K562 (cell line): Measurements from ENCODE around the gene UBE2I. TPM values are rescaled to one million over a fixed set of nuclear protein-coding genes. Genes with fewer than 3 reads are reported as not detected.

ENCODE experiments used
- ASH1L ChIP-seq: fragments of 450-650 bp; IDR thresholded peaks from 2 replicates; pipeline ENCODE4 v1.6.1; 2018; ENCODE audit warnings: borderline replicate concordance, mild to moderate bottlenecking, low read depth; ENCODE audit not compliant: partially characterized antibody
- ATF3 ChIP-seq, 2 experiments: fragments of 450-650 bp in 1 of 2; sonication (generic) in 1 of 2; formaldehyde crosslinking in 1 of 2; IDR thresholded peaks in 1 of 2; conservative IDR thresholded peaks in 1 of 2; 2 replicates each; pipeline versions ENCODE4 v1.6.1 to v1.8.1; 2016 to 2023; ENCODE audit warnings: mild to moderate bottlenecking in 2 of 2, moderate library complexity in 2 of 2, inconsistent platforms in 1 of 2, missing genetic modification reagents in 1 of 2
- E2F3 ChIP-seq: fragments of 250-450 bp; sonication (Bioruptor Pico); IDR thresholded peaks from 2 replicates; pipeline ENCODE4 v1.4.0; 2020; ENCODE audit warnings: mild to moderate bottlenecking
- EWSR1 ChIP-seq: fragments of 450-650 bp; IDR thresholded peaks from 2 replicates; pipeline ENCODE4 v1.6.1; 2018; ENCODE audit warnings: borderline replicate concordance, mild to moderate bottlenecking, low read depth, moderate library complexity; ENCODE audit not compliant: partially characterized antibody
- MCM2 ChIP-seq: fragments of 450-650 bp; IDR thresholded peaks from 2 replicates; pipeline ENCODE4 v1.6.1; 2017; ENCODE audit warnings: low read depth, mild to moderate bottlenecking
- MTF1 ChIP-seq: fragments of 250-450 bp; sonication (Bioruptor Pico); IDR thresholded peaks from 2 replicates; pipeline ENCODE4 v1.9.0; 2021; ENCODE audit warnings: moderate library complexity, mild to moderate bottlenecking, inconsistent platforms, borderline replicate concordance
- NR2C1 ChIP-seq, 2 experiments: fragments of 450-650 bp; IDR thresholded peaks; 2 replicates each; pipeline ENCODE4 v1.6.1; 2017; ENCODE audit warnings: mild to moderate bottlenecking in 2 of 2, antibody characterized with exemption in 1 of 2, inconsistent platforms in 1 of 2, missing compliant biosample characterization in 1 of 2, missing genetic modification characterization in 1 of 2
- SMAD4 ChIP-seq: fragments of 250-450 bp; sonication (Bioruptor Pico); conservative IDR thresholded peaks from 2 replicates; pipeline ENCODE4 v1.8.0; 2021; ENCODE audit warnings: inconsistent platforms, mild to moderate bottlenecking, moderate library complexity
- SNAPC5 ChIP-seq: fragments of 250-450 bp; sonication (Bioruptor Pico); IDR thresholded peaks from 2 replicates; pipeline ENCODE4 v1.8.0; 2021; ENCODE audit warnings: moderate library complexity, mild to moderate bottlenecking, inconsistent platforms
- SP2 ChIP-seq: IDR thresholded peaks from 2 replicates; pipeline ENCODE4 v1.6.1; 2011; ENCODE audit warnings: mild to moderate bottlenecking, low read depth, low read length, moderate library complexity; ENCODE audit not compliant: poor library complexity, severe bottlenecking; ENCODE audit errors: extremely low read depth
- TCF15 ChIP-seq: fragments of 250-450 bp; sonication (Bioruptor Pico); IDR thresholded peaks from 2 replicates; pipeline ENCODE4 v1.8.0; 2022; ENCODE audit warnings: moderate library complexity, mild to moderate bottlenecking, inconsistent platforms
- TEAD2 ChIP-seq: fragments of 450-650 bp; IDR thresholded peaks from 2 replicates; pipeline ENCODE4 v1.6.1; 2016; ENCODE audit warnings: missing genetic modification characterization, control low read depth, missing compliant biosample characterization
- TSC22D4 ChIP-seq: fragments of 450-650 bp; IDR thresholded peaks from 2 replicates; pipeline ENCODE4 v1.6.1; 2016; ENCODE audit warnings: missing genetic modification characterization, missing biosample characterization, control low read depth
- ZBTB33 ChIP-seq: sonication (generic); formaldehyde crosslinking; IDR thresholded peaks from 2 replicates; pipeline ENCODE4 v1.8.1; 2023; ENCODE audit warnings: mild to moderate bottlenecking, missing genetic modification reagents
- ZBTB7A ChIP-seq: IDR thresholded peaks from 2 replicates; pipeline ENCODE4 v1.6.1; 2011; ENCODE audit warnings: low read depth, mild to moderate bottlenecking, low read length, moderate library complexity, borderline replicate concordance; ENCODE audit not compliant: control insufficient read depth
- ZNF165 ChIP-seq: fragments of 250-450 bp; sonication (Bioruptor Pico); IDR thresholded peaks from 2 replicates; pipeline ENCODE4 v1.4.0; 2020; ENCODE audit warnings: borderline replicate concordance
- ZNF174 ChIP-seq: fragments of 250-450 bp; sonication (Bioruptor Pico); IDR thresholded peaks from 2 replicates; pipeline ENCODE4 v1.4.0; 2020; ENCODE audit warnings: mild to moderate bottlenecking
- ZNF324 ChIP-seq: fragments of 250-450 bp; sonication (Bioruptor Pico); IDR thresholded peaks from 2 replicates; pipeline ENCODE4 v1.4.0; 2020; ENCODE audit warnings: mild to moderate bottlenecking
- polyA plus RNA-seq, 8 experiments: library from polyadenylated mRNA; depleted of rRNA in 4 of 8; stranded (reverse) in 5 of 8; unstranded in 3 of 8; fragments of >200 nt; fragmentation: Nextera tagmentation in 2 of 8; fragmentation: Illumina TruSeq in 1 of 8; extraction: Ambion mirVana in 2 of 8; extraction: Trizol in 1 of 8; gene quantifications; 2 replicates each; pipeline versions ENCODE4 v1.2.1 to v1.2.3, GENCODE V29; 2011 to 2014; ENCODE audit warnings: inconsistent platforms in 1 of 8, missing spikeins in 1 of 8
- total RNA-seq, 7 experiments: library from RNA; depleted of rRNA in 6 of 7; stranded (reverse); fragments of >200 nt in 6 of 7; fragmentation: Illumina TruSeq in 2 of 7; extraction: Trizol in 2 of 7; gene quantifications; 2 replicates each; pipeline versions ENCODE4 v1.2.1 to v1.2.3, GENCODE V29; 2011 to 2021; ENCODE audit warnings: low replicate concordance in 1 of 7
- TF ChIP-seq, protein P1 (sequence below): sonication (generic); formaldehyde crosslinking; IDR thresholded peaks from 2 replicates; pipeline ENCODE4 v1.5.0; 2020; ENCODE audit warnings: missing genetic modification reagents
- TF ChIP-seq, protein P2 (sequence below): sonication (generic); formaldehyde crosslinking; IDR thresholded peaks from 2 replicates; pipeline ENCODE4 v1.4.0; 2020; ENCODE audit warnings: mild to moderate bottlenecking, missing genetic modification reagents

Gene UBE2I
- total and polyA plus RNA-seq, 9 of the 15 experiments (the other 6 are each of a cell fraction or from before 2014, with no cell fraction given): 36.6 to 254 (median 104) TPM

DNA sequence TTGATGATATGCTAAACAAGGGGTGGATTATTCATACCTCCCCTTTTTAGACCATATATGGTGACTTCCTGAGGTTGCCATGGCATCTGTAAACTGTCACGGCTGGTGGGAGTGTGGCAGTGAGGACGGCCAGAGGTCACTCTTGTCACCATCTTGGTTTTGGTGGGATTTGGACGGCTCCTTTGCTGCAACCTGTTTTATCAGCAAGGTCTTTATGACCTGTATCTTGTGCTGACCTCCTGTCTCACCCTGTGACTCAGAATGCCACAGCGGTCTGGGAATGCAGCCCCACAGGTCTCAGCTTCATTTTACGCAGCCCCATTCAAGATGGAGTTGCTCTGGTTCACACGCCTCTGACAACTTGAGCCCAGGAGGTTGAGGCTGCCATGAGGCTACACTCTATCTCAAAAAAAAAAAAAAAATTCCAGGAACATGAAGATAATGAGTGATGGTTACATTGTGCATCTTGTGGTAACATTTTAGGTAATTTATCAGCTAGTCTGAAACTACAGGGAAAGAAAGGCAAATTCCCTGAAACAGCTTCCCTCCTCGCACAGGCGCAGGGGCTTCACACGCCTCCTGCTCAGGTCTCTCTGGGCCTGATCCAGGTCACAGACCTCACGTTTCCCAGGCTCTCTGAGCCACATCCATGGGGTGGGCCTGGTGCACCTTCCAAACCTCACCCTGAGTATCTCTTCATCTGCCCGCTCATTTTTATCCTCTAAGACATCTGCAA is 15.3 kb upstream of the UBE2I start (continued):
- TF ChIP-seq TEAD2 (peak; percentile 97), ZBTB33 (CRISPR knock-in tag) (no peak), SNAPC5 (CRISPR knock-in tag) (peak; percentile 80), TSC22D4 (tag) (no peak), EWSR1 (no peak), ZNF165 (peak; percentile 98), TCF15 (CRISPR knock-in tag) (peak; percentile 96), ZBTB7A (0 out of 2 replicates have a peak, but pooled peaks have one; percentile 15), SMAD4 (CRISPR knock-in tag) (peak; percentile 99), SP2 (no peak), NR2C1 (IDR thresholded peaks at IDR 0.05) (peak; percentile 30; the same call in 1 of the 2 replicates), NR2C1 (tag; IDR thresholded peaks at IDR 0.05) (peak; percentile 97), E2F3 (CRISPR knock-in tag) (peak; percentile 99), MTF1 (peak; percentile 91), ASH1L (no peak), ZNF324 (CRISPR knock-in tag) (peak; percentile 90), ZNF174 (CRISPR knock-in tag) (peak; percentile 93), ATF3 (IDR thresholded peaks at IDR 0.05) (0 out of 2 replicates have a peak, but pooled peaks have one; percentile 16), ATF3 (CRISPR knock-in tag; conservative IDR thresholded peaks at IDR 0.05) (no peak), MCM2 (no peak)
- TF ChIP-seq, protein P1, sequence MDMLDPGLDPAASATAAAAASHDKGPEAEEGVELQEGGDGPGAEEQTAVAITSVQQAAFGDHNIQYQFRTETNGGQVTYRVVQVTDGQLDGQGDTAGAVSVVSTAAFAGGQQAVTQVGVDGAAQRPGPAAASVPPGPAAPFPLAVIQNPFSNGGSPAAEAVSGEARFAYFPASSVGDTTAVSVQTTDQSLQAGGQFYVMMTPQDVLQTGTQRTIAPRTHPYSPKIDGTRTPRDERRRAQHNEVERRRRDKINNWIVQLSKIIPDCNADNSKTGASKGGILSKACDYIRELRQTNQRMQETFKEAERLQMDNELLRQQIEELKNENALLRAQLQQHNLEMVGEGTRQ (CRISPR knock-in tag): no peak
- TF ChIP-seq, protein P2, sequence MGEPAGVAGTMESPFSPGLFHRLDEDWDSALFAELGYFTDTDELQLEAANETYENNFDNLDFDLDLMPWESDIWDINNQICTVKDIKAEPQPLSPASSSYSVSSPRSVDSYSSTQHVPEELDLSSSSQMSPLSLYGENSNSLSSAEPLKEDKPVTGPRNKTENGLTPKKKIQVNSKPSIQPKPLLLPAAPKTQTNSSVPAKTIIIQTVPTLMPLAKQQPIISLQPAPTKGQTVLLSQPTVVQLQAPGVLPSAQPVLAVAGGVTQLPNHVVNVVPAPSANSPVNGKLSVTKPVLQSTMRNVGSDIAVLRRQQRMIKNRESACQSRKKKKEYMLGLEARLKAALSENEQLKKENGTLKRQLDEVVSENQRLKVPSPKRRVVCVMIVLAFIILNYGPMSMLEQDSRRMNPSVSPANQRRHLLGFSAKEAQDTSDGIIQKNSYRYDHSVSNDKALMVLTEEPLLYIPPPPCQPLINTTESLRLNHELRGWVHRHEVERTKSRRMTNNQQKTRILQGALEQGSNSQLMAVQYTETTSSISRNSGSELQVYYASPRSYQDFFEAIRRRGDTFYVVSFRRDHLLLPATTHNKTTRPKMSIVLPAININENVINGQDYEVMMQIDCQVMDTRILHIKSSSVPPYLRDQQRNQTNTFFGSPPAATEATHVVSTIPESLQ: no peak
